ENCODE results near the gene NECAB2. TPM values are rescaled to one million over a fixed set of nuclear protein-coding genes. Genes with fewer than 3 reads are reported as not detected.

Gene NECAB2
- total RNA-seq, 4 donors from 2014 or later: not detected

GRCh38 chr16:84009282-84009681 lies 41.2 kb downstream of the NECAB2 start:
- TF ChIP-seq, protein P1, sequence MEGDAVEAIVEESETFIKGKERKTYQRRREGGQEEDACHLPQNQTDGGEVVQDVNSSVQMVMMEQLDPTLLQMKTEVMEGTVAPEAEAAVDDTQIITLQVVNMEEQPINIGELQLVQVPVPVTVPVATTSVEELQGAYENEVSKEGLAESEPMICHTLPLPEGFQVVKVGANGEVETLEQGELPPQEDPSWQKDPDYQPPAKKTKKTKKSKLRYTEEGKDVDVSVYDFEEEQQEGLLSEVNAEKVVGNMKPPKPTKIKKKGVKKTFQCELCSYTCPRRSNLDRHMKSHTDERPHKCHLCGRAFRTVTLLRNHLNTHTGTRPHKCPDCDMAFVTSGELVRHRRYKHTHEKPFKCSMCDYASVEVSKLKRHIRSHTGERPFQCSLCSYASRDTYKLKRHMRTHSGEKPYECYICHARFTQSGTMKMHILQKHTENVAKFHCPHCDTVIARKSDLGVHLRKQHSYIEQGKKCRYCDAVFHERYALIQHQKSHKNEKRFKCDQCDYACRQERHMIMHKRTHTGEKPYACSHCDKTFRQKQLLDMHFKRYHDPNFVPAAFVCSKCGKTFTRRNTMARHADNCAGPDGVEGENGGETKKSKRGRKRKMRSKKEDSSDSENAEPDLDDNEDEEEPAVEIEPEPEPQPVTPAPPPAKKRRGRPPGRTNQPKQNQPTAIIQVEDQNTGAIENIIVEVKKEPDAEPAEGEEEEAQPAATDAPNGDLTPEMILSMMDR (IDR thresholded peaks at IDR 0.05; ENCODE audit: low read depth): no peak

- TF ChIP-seq, protein P1 (IDR thresholded peaks at IDR 0.05; ENCODE audit: low read depth): no peak
Observed at GRCh38 chr16:84013787-84014569, 45.9 kb downstream of the NECAB2 start.

DNA sequence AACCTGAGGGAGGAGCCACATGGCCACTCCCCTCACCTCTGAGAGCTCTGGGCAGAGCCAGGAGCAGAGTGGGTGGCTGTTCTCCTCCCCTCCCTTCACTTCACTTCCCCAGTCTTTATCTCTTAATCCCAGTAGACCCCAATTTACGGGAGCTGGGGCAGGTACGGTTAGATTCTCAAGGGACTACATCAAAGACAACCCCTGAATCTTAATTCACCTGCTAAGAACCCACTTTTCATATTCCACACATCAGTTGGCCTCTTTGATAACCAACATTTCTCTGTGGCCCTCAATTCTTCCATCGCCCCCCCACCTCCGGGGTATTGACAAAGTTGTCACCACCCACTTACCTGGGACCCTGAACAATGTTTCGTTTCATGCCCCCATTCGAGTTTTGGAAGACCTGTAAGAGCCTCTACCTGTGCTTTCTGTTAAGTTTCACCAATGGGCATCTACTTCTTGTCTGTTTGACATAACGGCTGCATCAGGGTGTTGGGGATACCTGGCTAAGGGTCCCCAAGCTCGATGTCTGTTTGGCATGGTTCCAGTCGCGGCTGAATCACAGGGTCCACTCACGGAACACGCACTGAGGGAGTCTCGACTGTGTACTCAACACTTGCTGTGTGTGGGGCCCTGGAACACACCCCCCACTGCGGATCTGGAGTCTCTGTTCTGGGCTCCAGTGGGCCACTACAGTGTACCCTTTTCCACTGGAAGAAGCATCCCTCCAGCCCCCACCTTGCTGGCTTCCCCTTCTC lies 46.7 kb downstream of the NECAB2 start:
- TF ChIP-seq, protein P1 (IDR thresholded peaks at IDR 0.05; ENCODE audit: low read depth): no peak

- TF ChIP-seq, protein P1 (IDR thresholded peaks at IDR 0.05; ENCODE audit: low read depth): no peak
Observed at GRCh38 chr16:84015399-84015798, 47.4 kb downstream of the NECAB2 start.

GRCh38 chr16:84016477-84016876 lies 48.4 kb downstream of the NECAB2 start:
- TF ChIP-seq, protein P1 (IDR thresholded peaks at IDR 0.05; ENCODE audit: low read depth): no peak

- TF ChIP-seq, protein P1 (IDR thresholded peaks at IDR 0.05; ENCODE audit: low read depth): no peak
Observed at GRCh38 chr16:84018710-84019109, 50.7 kb downstream of the NECAB2 start.

GRCh38 chr16:84020353-84020752 lies 52.3 kb downstream of the NECAB2 start:
- TF ChIP-seq, protein P1 (IDR thresholded peaks at IDR 0.05; ENCODE audit: low read depth): no peak
